Measurements from ENCODE around the gene EIF4ENIF1.
"Not testable (repeated sequence)": the region's sequence is repeated elsewhere in the genome, so short reads cannot be mapped to it uniquely, and the experiment has no call there.

EIF4ENIF1 gene, protein sequence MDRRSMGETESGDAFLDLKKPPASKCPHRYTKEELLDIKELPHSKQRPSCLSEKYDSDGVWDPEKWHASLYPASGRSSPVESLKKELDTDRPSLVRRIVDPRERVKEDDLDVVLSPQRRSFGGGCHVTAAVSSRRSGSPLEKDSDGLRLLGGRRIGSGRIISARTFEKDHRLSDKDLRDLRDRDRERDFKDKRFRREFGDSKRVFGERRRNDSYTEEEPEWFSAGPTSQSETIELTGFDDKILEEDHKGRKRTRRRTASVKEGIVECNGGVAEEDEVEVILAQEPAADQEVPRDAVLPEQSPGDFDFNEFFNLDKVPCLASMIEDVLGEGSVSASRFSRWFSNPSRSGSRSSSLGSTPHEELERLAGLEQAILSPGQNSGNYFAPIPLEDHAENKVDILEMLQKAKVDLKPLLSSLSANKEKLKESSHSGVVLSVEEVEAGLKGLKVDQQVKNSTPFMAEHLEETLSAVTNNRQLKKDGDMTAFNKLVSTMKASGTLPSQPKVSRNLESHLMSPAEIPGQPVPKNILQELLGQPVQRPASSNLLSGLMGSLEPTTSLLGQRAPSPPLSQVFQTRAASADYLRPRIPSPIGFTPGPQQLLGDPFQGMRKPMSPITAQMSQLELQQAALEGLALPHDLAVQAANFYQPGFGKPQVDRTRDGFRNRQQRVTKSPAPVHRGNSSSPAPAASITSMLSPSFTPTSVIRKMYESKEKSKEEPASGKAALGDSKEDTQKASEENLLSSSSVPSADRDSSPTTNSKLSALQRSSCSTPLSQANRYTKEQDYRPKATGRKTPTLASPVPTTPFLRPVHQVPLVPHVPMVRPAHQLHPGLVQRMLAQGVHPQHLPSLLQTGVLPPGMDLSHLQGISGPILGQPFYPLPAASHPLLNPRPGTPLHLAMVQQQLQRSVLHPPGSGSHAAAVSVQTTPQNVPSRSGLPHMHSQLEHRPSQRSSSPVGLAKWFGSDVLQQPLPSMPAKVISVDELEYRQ

DNA sequence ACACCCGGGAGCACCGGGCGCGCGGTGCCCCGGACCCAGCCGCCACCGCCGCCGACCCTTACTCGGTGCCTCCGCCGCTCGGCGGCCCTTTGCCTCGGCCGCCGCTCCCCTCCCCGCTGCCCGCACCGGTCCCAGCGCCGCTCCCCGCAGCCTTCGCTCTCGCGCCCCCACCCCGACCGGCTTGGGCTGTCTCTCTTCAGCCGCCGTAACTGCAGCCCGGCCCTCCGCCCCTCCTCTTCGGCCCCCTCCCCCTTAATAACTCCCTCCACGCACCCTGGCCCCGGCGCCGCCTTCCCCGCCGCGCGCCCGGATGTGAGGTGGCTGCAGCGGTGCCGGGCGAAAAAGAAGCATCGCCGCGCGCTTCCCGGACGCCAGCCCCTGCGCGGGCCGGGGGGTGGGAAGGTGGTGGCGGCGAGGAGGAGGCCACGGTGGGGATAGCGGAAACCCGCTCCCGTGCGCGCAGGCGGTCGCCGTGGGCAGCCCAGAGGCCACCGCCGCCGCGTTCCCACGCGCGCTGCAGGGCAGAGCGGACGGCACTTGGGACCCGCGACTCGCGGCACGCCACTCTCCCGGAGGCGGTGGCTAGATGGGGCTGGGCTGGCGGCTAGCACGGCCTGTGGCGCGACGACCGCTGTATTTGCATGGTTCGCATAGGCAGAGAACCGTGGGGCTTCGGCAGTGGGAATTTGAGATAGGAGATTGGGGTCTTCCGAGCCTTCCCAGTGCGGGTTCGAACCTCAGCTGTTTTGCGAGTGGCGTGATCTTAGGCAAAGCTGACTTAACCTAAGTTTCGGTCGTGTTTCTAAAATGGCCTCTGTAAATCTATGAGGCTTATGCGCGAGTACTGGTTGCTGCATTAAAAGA, at the start of gene EIF4ENIF1:
Gene EIF4ENIF1 (minus strand): TSS at position 211 of the 864 bp plus-strand sequence. CDS start 1,124 bp downstream, outside the sequence.
- peak; percentile 72 for DNase-seq

DNA sequence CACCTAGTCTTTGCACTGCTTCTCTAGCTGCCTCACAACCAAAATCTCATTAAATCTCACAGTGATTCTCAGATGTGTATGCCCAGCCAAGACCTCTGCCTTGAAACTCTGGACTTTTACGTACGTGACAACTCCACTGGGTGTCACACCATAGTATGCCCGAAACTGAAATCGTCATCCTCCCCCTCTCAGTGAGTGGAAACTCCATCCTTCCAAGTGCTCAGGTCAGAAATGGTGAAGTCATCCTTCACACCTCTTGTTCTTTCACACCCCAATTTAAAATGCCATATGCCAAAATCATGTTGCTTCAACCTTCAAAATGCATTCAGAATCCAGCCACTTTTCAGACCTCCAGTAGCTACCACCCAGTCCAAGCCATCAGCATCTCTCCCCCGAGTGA, 49.2 kb upstream of the EIF4ENIF1 start:
- no peak for DNase-seq

DNA sequence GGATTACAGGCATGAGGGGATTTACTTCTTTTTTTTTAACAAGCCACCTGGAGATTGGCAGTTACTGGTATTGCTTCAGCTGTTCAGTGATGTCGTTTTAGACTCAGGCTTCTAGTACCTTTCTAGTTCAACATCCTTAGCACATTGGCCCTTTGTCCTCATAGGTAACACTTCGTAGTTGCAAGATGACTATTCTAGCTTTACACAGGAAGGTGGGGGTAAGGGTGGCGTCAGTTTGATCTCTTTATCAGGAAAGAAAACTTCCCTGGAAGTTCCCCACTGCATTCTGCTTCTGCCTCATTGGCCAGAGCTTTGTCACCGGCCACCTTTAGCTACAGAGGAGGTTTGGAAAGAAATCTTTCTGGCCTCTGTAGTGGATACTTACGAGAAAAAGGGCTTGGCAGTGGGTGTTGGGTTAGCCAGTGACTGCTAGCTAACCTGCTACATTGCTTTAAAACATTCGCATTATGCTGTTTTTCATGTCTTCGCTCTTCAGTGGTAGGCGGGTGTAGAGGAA, 47.4 kb upstream of the EIF4ENIF1 start:
- DNase-seq = no peak

DNA sequence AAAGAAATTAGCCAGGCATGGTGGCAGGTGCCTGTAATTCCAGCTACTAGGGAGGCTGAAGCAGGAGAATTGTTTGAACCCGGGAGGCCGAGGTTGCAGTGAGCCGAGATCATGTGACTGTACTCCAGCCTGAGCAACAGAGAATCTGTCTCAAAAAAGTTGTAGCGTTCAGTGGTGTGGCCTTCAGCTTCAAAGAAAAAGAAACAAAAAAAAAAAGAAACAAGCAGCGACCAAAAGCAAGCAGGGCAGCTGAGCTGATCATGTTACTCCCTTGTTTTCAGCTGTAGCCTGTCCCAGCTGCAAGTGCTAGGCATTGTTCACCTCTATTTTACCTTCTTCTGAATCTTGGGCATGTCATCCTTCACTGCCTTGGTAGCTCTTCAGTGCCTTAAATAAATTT, 43.7 kb upstream of the EIF4ENIF1 start:
- no peak for DNase-seq

DNA sequence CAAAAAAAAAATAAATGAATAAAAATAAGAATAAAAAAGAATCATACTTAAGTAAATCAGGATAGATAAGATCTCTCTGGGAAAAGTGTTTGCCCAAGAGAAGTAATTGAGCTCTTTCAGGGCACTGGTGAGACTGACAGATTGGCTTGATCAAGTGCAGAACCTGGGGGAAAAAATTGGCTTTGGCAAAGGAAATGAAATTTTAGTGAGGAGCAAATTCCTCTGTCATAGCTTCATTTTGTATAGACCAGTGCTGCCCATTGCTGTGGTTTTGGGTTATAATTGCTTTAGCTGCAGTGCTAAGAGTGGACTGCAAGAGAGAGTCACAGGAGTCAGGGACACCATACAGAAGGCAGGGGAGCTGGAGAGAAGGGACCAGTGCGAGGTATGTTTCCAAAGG, 42.4 kb upstream of the EIF4ENIF1 start:
- DNase-seq = no peak

DNA sequence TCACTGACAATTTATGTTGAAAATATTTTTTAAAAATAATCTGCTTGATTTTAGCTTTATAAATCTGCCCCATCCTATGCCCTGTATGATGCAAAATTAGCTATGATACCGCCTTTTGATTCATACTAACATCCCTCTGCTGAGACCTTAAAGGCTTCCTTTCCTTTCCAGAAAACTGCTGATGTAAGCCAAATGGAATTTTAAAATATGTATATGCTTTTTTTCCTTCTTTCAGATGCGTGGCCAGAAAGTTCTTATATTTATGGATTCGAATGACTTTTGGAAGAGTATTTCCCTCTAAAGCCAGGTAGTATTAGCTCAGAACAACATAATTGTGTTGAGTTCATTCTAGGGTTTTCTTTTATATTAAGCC, 41.2 kb upstream of the EIF4ENIF1 start:
- DNase-seq = no peak

DNA sequence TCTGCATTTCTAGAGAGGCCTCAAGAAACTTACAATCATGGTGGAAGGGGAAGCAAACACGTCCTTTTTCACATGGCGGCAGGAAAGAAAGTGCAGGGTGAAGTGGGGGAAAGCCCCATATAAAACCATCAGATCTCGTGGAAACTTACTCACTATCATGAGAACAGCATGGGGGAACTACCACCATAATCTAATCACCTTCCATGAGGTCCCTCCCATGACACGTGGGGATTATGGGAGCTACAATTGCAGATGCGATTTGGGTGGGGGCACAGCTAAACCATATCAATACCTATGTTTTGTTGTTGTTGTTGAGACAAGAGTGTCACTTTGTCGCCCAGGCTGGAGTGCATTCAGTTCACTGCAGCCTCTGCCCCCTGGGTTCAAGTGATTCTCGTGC, 36.6 kb upstream of the EIF4ENIF1 start:
- no peak for DNase-seq

DNA sequence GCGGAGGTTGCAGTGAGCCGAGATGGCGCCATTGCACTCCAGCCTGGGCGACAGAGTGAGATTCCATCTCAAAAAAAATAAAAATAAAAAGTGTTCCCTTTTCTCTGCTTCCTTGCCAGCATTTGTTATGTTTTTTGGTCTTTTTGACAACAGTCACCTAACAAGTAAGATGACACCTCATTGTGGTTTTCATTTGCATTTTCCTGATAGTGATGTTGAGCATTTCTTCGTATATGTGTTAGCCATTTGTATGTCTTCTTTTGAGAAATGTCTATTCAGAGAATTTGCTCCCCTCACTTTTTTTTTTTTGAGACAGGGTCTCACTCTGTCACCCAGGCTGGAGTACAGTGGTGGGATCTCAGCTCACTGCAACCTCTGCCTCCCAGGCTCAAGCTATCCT, 34.5 kb upstream of the EIF4ENIF1 start:
- not testable (repeated sequence) for DNase-seq

DNA sequence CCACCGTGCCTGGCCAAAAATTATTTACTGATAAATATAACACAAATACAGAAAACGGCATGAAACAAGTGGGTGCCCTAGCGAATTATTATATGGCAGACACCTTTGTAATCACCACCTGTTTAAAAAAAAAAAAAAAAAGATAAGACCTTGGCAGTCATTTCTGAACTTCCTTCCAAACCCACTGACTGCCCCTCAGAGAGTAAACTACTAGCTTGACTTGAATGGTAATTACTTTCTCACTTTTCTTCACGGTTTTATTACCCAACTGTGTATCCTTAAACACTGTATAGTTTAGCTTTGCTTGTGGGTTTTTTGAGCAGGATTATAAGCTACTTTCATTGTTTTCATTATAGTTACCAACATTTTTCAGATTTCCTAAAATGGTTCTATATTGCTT, 30.4 kb upstream of the EIF4ENIF1 start:
- no peak for DNase-seq

DNA sequence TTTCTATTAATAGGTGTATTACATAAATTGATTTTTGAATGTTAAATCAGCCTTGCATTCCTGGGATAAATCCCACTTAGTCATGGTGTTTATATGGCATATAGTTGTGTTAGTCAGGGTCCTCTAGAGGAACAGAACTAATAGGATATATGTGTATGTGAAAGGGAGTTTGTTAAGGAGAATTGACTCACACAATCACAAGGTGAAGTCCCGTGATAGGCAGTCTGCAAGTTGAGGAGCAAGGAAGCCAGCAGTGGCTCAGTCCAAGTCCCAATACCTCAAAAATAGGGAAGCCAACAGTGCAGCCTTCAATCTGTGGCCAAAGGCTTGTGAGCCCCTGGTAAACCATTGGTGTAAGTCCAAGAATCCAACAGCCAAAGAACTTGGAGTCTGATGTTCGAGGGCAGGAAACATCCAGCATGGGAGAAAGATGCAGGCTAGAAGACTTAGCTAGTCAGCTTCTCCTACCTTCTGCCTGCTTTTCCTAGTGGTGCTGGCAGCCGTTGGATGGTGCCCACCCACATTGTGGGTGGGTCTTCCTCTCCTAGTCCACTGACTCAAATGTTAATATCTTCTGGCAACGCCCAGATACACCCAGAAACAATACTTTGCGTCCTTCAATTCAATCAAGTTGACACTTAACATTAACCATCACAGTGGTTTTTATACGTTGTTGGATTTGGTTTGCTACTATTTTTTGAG, 19.6 kb upstream of the EIF4ENIF1 start:
- DNase-seq = no peak

DNA sequence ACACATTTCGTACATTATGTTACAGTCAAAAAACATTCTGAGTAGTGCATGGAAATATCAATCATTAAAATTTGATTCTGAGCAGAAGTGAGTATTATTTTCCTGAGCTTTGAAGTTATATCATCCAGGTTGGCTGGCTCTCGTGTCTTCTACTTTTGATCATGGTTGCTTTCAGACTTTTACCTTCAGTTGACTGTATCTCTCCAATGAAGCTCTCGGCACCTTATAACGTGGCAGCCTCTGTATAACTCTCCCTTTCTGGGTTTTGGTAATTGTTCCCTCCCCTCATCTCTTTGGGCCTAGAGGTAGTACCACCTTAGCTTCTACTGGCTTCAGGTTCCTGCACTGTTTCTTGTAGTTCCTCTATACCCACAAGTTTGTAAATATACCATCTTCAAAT, 18.9 kb upstream of the EIF4ENIF1 start:
- no peak for DNase-seq

DNA sequence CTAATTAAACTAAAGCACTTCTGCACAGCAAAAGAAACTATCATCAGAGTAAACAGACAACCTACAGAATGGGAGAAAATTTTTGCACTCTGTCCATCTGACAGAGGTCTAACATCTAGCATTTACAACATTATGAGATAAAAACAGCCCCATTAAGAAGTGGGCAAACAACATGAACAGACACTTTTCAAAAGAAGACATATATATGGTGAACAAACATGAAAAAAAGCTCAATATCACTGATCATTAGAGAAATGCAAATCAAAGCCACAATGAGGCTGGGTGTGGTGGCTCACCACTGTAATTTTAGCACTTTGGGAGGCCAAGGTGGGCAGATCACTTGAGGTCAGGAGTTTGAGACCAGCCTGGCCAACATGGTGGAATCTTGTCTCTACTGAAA, 17.9 kb upstream of the EIF4ENIF1 start:
- DNase-seq = not testable (repeated sequence)

DNA sequence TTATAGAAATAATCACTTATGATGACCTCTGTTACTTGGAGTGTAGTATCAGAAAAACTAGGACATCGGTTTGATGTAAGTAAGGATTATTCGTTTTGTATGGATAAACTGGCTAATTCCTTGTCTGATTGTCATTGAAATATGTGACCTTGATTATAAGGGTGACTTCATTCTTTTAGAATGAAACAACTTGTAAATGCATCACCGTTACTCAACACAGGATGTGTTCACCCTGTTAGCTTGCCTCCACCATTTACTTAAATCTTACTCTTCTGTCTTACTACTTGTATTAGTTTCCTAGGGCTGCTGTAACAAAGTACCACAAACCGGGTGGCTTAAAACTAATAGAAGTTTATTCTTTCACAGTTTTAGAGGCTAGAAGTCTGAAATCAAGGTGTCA, 14.6 kb upstream of the EIF4ENIF1 start:
- no peak for DNase-seq

DNA sequence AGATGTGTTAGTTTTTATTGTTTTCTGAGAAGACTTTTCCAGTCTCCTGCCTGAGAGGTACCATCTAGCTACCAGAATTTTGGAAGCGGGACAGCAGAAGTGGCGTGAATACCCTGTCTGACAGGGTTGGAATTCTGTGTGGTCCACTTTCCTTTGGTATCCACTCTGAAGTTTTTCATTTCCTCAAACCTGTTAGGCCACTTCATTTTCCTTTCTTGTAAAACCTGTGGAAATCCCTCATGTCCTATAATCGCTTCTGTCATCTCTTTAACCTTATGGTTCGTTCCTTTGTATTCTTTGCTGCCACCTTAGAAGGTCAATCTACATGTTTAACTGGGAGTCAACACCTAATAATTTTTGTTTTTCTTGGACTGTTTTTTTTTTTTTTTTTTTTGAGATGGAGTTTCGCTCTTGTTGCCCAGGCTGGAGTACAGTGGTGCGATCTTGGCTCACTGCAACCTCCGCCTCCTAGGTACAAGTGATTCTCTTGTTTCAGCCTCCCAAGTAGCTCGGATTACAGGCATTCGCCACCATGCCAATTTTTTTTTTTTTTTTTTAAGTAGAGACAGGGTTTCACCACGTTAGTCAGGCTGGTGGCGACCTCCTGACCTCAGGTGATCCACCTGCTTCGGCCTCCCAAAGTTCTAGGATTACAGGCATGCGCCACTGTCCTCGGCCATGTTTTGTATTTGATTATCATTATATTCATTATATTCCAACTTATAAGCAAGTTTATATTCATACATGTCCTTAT, 13.7 kb upstream of the EIF4ENIF1 start:
- DNase-seq = no peak

DNA sequence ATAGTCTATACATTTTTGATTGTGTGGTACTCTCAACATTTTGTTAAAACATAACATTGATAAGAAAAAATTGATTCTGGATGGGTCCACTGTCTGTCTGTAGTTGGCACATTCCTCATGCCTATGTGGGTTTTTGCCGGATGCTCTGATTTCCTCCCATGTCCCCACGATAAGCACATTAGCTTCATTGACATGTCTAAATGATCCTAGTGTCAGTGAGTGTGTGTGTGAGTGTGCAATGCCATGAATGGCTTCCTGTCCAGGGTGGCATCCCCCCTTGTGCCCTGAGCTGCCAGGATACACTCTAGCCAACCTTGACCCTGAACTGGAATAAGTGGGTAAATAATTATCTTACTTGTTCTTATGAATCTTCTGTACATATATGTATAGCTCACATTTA, 12.1 kb upstream of the EIF4ENIF1 start:
- DNase-seq = no peak

DNA sequence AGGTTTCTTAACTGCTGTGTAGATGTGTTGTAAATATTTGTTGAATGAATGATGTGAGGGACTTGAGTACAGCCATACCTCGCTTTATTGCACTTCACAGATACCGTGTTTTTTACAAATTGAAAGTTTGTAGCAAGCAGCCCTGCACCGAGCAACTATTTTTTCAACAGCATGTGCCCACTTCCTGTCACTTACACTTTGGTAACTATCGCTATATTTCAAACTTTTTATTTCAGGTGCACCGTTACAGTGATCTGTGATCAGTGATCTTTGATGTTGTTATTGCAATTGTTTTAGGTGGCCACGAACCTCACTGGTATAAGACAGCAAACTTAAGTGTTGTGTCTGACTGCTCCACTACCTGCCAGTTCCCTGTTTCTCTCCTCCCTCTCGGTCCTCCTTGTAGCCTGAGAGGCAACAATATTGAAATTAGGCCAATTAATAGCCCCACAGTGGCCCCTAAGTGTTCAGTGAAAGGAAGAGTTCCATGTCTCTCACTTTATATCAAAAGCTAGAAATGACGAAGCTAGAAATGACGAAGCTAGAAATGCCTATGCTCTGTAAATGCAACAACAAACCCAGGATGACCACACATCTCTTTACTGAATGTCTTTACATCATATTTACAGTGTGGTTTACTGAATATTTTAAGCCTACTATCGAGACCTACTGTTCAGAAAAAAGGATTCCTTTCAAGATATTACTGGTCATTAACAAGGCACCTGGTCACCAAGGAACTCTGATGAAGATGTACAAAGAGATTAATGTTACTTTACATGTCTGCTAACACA, 7.7 kb upstream of the EIF4ENIF1 start:
- no peak for DNase-seq

DNA sequence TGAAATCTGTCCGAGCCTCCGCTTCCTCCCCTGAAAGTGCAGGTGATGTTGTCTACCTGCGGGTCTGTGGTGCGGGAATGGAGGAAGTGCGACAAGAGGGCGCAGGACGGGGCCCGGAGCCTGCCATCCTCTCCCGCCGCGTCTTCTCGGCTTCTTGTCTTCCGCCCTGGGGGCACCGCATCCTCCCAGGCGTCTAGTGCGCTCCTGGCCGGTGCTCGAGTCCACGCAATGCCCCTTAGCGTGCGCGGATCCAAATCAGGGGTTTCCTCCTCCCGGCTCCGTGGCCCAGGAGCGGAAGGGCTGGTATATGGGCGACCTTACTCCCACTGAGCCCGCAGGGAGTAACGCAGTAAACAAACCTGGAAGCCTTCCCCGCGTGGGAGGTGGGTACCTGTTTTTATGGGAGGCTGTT, 7.1 kb upstream of the EIF4ENIF1 start:
- DNase-seq = no peak

DNA sequence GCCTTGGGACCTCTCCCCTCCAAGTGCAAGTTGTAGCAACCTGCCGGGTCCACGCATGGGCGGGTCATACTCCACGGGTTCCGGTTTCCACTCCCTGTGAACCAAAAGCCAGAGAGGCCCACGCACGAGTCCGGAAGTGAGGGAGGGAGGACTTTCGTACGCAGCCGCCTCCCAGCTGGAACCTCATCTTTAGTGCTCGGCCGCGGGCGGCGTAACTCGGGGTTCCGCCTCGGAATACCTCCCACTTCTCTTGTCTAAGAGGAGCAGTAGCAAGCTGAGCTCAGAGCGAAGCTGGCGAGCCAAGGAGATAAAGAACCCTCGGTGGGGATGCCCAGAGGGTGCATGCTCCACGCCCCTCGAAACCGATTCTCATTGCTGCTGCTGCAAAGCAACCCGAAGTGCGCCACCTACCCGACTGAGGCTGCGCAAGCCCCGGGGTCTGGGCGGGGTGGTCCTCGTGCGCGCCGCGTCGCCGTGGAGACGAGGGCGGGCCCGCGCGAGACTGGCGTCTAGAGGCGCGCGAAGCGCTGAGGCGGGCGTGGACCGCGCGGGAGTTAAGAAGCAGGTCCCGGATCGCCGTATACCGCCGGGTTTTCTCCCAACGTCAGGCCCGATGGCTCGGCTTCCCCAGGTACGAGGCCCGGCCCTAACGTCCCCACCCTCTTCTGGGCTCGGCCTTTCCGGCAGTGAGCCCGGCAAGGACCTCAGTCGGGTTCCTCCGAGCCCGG, 6.5 kb upstream of the EIF4ENIF1 start, which contains the start of gene SFI1:
Gene SFI1 (plus strand): TSS at position 530 of the 728 bp plus-strand sequence. CDS start 11,749 bp downstream, outside the sequence.
- peak; percentile 80 for DNase-seq

DNA sequence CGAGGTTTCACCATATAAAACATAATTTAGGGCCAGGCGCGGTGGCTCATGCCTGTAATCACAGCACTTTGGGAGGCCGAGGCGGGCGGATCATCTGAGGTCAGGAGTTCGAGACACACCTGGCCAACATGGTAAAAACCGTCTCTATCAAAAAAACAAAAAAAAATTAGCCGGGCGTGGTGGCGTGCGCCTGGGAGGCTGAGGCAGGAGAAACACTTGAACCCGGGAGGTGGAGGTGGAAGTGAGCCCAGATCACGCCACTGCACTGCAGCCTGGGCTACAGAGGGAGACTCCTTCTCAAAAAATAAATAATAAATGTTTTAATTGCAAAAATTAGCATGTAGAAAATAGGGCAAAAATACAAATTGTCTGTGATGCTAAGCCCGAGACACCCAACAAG, 5.7 kb upstream of the EIF4ENIF1 start:
- no peak for DNase-seq

Measured in NCI-H2227 treated with DMSO at 0.1 percent for 48 hours (cell line).